A673 (cell line): ENCODE measurements around the gene DYNLT2B. TPM values are rescaled to one million over a fixed set of nuclear protein-coding genes. Genes with fewer than 3 reads are reported as not detected.

ENCODE experiments used
- BruUV-seq: library from RNA; stranded (reverse); fragments of 400-500 nt; replicated peaks from 2 replicates; lab custom pipeline; 2021; lab: Mats Ljungman, UMichigan
- CTCF ChIA-PET: fragments of 300-600 bp; sonication (Branson Sonifier 250); formaldehyde crosslinking; loops from one replicate; lab custom pipeline; 2022; ENCODE audit warnings: antibody characterized with exemption; lab: Charles Lee
- POLR2A ChIA-PET: fragments of 300-600 bp; sonication (Branson Sonifier 250); formaldehyde crosslinking; loops from one replicate; lab custom pipeline; 2022; ENCODE audit warnings: antibody characterized with exemption; ENCODE audit not compliant: low non-redundant PET; lab: Charles Lee
- DNase-seq: peaks from one replicate; pipeline ENCODE4 v3.0.0-alpha.2; 2015; ENCODE audit warnings: low spot score
- H3K27ac ChIP-seq: fragments of 200-600 bp; sonication (generic); 2 replicates; pipeline ENCODE4 v1.5.1; 2016; ENCODE audit warnings: mixed run types, low read depth, mild to moderate bottlenecking, mixed read lengths, antibody characterized with exemption, low read length; ENCODE audit not compliant: poor library complexity, severe bottlenecking
- H3K27me3 ChIP-seq: fragments of 200-600 bp; sonication (generic); replicated peaks from 2 replicates; pipeline ENCODE4 v1.6.1; 2017; ENCODE audit warnings: mixed run types, low read depth, mild to moderate bottlenecking, mixed read lengths, antibody characterized with exemption, low read length; ENCODE audit not compliant: insufficient read depth, poor library complexity
- H3K36me3 ChIP-seq: fragments of 200-600 bp; sonication (generic); 2 replicates; pipeline ENCODE4 v1.6.1; 2016; ENCODE audit warnings: mixed run types, mild to moderate bottlenecking, mixed read lengths, antibody characterized with exemption, low read length; ENCODE audit not compliant: insufficient read depth, poor library complexity, severe bottlenecking
- H3K4me1 ChIP-seq: fragments of 200-600 bp; sonication (generic); 2 replicates; pipeline ENCODE4 v1.6.1; 2017; ENCODE audit warnings: mixed run types, mild to moderate bottlenecking, mixed read lengths, antibody characterized with exemption, low read length; ENCODE audit not compliant: insufficient read depth, poor library complexity, severe bottlenecking
- H3K4me3 ChIP-seq: fragments of 200-600 bp; sonication (generic); 2 replicates; pipeline ENCODE4 v1.5.1; 2016; ENCODE audit warnings: low read depth, mixed run types, mild to moderate bottlenecking, mixed read lengths, low read length; ENCODE audit not compliant: poor library complexity, severe bottlenecking
- H3K9me3 ChIP-seq: fragments of 200-600 bp; sonication (generic); 2 replicates; pipeline ENCODE4 v1.6.1; 2016; ENCODE audit warnings: mixed run types, low read depth, mild to moderate bottlenecking, mixed read lengths, antibody characterized with exemption, low read length; ENCODE audit not compliant: poor library complexity, severe bottlenecking
- CTCF ChIP-seq: fragments of 300-800, 200-600 bp; sonication (generic); conservative IDR thresholded peaks from 2 replicates; pipeline ENCODE4 v1.5.1; 2017; ENCODE audit warnings: low read depth, mild to moderate bottlenecking, antibody characterized with exemption, low read length, moderate library complexity, mixed read lengths
- EZH2 ChIP-seq: fragments of 200-600 bp; sonication (generic); IDR thresholded peaks from 2 replicates; pipeline ENCODE4 v1.6.1; 2017; ENCODE audit warnings: borderline replicate concordance, low read depth, mild to moderate bottlenecking, mixed read lengths, antibody characterized with exemption, low read length; ENCODE audit not compliant: poor library complexity, severe bottlenecking
- intact Hi-C: fragments of 100-400 bp; cut with micrococcal nuclease; formaldehyde crosslinking; loops from one replicate; pipeline ENCODE4 v1.10.0; 2022; ENCODE audit not compliant: unreplicated experiment
- total RNA-seq: library from RNA; stranded (reverse); gene quantifications from 2 replicates; pipeline ENCODE4 v1.2.3, GENCODE V29; 2021

DYNLT2B gene
- total RNA-seq, 1 experiment from 2014 or later, result 24.6 TPM

- no TSS peak for BruUV-seq
- H3K27ac ChIP-seq, result no peak overlapping the region
- CTCF ChIA-PET, result no interaction called here
- TF ChIP-seq EZH2 (no peak), CTCF (no peak)
- no peaks in the 10 kb centered on the region for H3K9me3 ChIP-seq
- intact Hi-C loops, result no loop called here
- no peaks in the 10 kb centered on the region for H3K36me3 ChIP-seq
- DNase-seq, result no peak
- POLR2A ChIA-PET, result no interaction called here
- no peak overlapping the region for H3K4me3 ChIP-seq
- no peaks in the 10 kb centered on the region for H3K27me3 ChIP-seq
- H3K4me1 ChIP-seq, result peaks cover 13% of the 10 kb centered on the region
These were observed 36.1 kb downstream of the DYNLT2B start for GRCh38 chr3:196281962-196282361.

GRCh38 chr3:196280689-196281440, 37.2 kb downstream of the DYNLT2B start:
- H3K27me3 ChIP-seq, result no peaks in the 10 kb centered on the region
- intact Hi-C loops, result no loop called here
- no peak overlapping the region for H3K27ac ChIP-seq
- no TSS peak for BruUV-seq
- DNase-seq, result no peak
- ChIA-PET POLR2A (no interaction called here), CTCF (no interaction called here)
- H3K4me3 ChIP-seq, result no peak overlapping the region
- TF ChIP-seq EZH2 (no peak), CTCF (no peak)
- peaks cover 13% of the 10 kb centered on the region for H3K4me1 ChIP-seq
- no peaks in the 10 kb centered on the region for H3K36me3 ChIP-seq
- H3K9me3 ChIP-seq, result no peaks in the 10 kb centered on the region

GRCh38 chr3:196275126-196275525, 42.9 kb downstream of the DYNLT2B start:
- POLR2A ChIA-PET, result no interaction called here
- intact Hi-C loops, result no loop called here
- BruUV-seq, result no TSS peak

More at GRCh38 chr3:196275126-196275525, 42.9 kb downstream of the DYNLT2B start:
- H3K27me3 ChIP-seq, result no peaks in the 10 kb centered on the region
- CTCF ChIA-PET, result no interaction called here
- H3K9me3 ChIP-seq, result no peaks in the 10 kb centered on the region
- H3K4me1 ChIP-seq, result peaks cover 9% of the 10 kb centered on the region
- H3K27ac ChIP-seq, result no peak overlapping the region
- no peak overlapping the region for H3K4me3 ChIP-seq
- peaks cover 13% of the 10 kb centered on the region for H3K36me3 ChIP-seq
- DNase-seq, result no peak
- no peak for TF ChIP-seq CTCF
- TF ChIP-seq EZH2, result no peak
